Neural cell (in vitro differentiated cells): ENCODE data around the gene SYTL3. TPM values are rescaled to one million over a fixed set of nuclear protein-coding genes. Genes with fewer than 3 reads are reported as not detected.

Source experiments
- H2AFZ ChIP-seq: fragments of 200-600, 300-800 bp; sonication (generic), shearing (Covaris generic); 2 replicates; pipeline ENCODE4 v1.6.0; 2014; ENCODE audit warnings: low read depth, mild to moderate bottlenecking, antibody characterized with exemption, low read length, moderate library complexity
- H3F3A ChIP-seq: fragments of 200-600 bp; shearing (Covaris generic); 2 replicates; pipeline ENCODE4 v1.6.1; 2016; ENCODE audit warnings: mild to moderate bottlenecking, moderate library complexity, mixed read lengths, antibody characterized with exemption, low read length; ENCODE audit not compliant: insufficient read depth, poor library complexity, severe bottlenecking
- H3K27ac ChIP-seq: fragments of 200-600, 300-800 bp; sonication (generic), shearing (Covaris generic); 2 replicates; pipeline ENCODE4 v1.5.1; 2014; ENCODE audit warnings: mild to moderate bottlenecking, low read length, moderate library complexity
- H3K27me3 ChIP-seq: fragments of 300-800, 200-600 bp; sonication (generic), shearing (Covaris generic); 2 replicates; pipeline ENCODE4 v1.6.0; 2014; ENCODE audit warnings: mild to moderate bottlenecking, low read depth, low read length, moderate library complexity; ENCODE audit not compliant: insufficient read depth
- H3K36me3 ChIP-seq: fragments of 300-800, 200-600 bp; sonication (generic), shearing (Covaris generic); 2 replicates; pipeline ENCODE4 v1.5.1; 2014; ENCODE audit warnings: mild to moderate bottlenecking, antibody characterized with exemption, low read length, moderate library complexity; ENCODE audit not compliant: insufficient read depth
- H3K4me2 ChIP-seq: fragments of 300-800, 200-600 bp; sonication (generic), shearing (Covaris generic); 2 replicates; pipeline ENCODE4 v1.6.0; 2014; ENCODE audit warnings: mild to moderate bottlenecking, low read length
- H3K4me3 ChIP-seq: fragments of 300-800, 200-600 bp; sonication (generic), shearing (Covaris generic); 2 replicates; pipeline ENCODE4 v1.5.1; 2014; ENCODE audit warnings: mild to moderate bottlenecking, low read length, moderate library complexity
- H3K79me2 ChIP-seq: fragments of 200-600 bp; shearing (Covaris generic); replicated peaks from 2 replicates; pipeline ENCODE4 v1.6.0; 2014; ENCODE audit warnings: mild to moderate bottlenecking, low read length, moderate library complexity; ENCODE audit not compliant: insufficient read depth
- H3K9ac ChIP-seq: fragments of 300-800, 200-600 bp; sonication (generic), shearing (Covaris generic); 2 replicates; pipeline ENCODE4 v1.6.1; 2016; ENCODE audit warnings: mild to moderate bottlenecking, low read length, mixed read lengths
- H3K9me2 ChIP-seq: fragments of 200-600 bp; shearing (Covaris generic); 2 replicates; pipeline ENCODE4 v1.6.1; 2016; ENCODE audit warnings: mild to moderate bottlenecking, low read length, mixed read lengths; ENCODE audit not compliant: insufficient read depth
- H3K9me3 ChIP-seq: fragments of 200-600, 300-800 bp; sonication (generic), shearing (Covaris generic); 2 replicates; pipeline ENCODE4 v1.6.1; 2016; ENCODE audit warnings: mild to moderate bottlenecking, mixed run types, low read length, moderate library complexity, mixed read lengths
- H4K20me1 ChIP-seq: fragments of 200-600 bp; shearing (Covaris generic); 2 replicates; pipeline ENCODE4 v1.6.1; 2016; ENCODE audit warnings: mild to moderate bottlenecking, mixed run types; ENCODE audit not compliant: insufficient read depth
- CTCF ChIP-seq: fragments of 450-650 bp; IDR thresholded peaks from 2 replicates; pipeline ENCODE4 v1.5.1; 2014; ENCODE audit warnings: antibody characterized with exemption, mild to moderate bottlenecking, moderate library complexity; ENCODE audit not compliant: poor library complexity, severe bottlenecking
- EP300 ChIP-seq: fragments of 450-650 bp; conservative IDR thresholded peaks from 2 replicates; pipeline ENCODE4 v1.6.1; 2014; ENCODE audit warnings: antibody characterized with exemption, mild to moderate bottlenecking, moderate library complexity; ENCODE audit not compliant: poor library complexity, severe bottlenecking
- EZH2 ChIP-seq: fragments of 200-600, 300-800 bp; shearing (Covaris generic), sonication (generic); IDR thresholded peaks from 2 replicates; pipeline ENCODE4 v1.6.1; 2014; ENCODE audit warnings: antibody characterized with exemption, low read length, borderline replicate concordance, mild to moderate bottlenecking; ENCODE audit not compliant: insufficient read depth, poor library complexity, severe bottlenecking
- MXI1 ChIP-seq: fragments of 450-650 bp; conservative IDR thresholded peaks from 2 replicates; pipeline ENCODE4 v1.6.1; 2014; ENCODE audit warnings: antibody characterized with exemption, mild to moderate bottlenecking; ENCODE audit not compliant: poor library complexity, severe bottlenecking
- POLR2AphosphoS5 ChIP-seq: IDR thresholded peaks from 2 replicates; pipeline ENCODE4 v1.6.1; 2012
- RAD21 ChIP-seq: fragments of 450-650 bp; conservative IDR thresholded peaks from 2 replicates; pipeline ENCODE4 v1.6.1; 2014; ENCODE audit warnings: antibody characterized with exemption, mild to moderate bottlenecking, moderate library complexity
- REST ChIP-seq: IDR thresholded peaks from 2 replicates; pipeline ENCODE4 v1.6.1; 2012; ENCODE audit warnings: borderline replicate concordance
- SMC3 ChIP-seq: fragments of 450-650 bp; conservative IDR thresholded peaks from 2 replicates; pipeline ENCODE4 v1.6.1; 2014; ENCODE audit warnings: antibody characterized with exemption, mild to moderate bottlenecking, moderate library complexity; ENCODE audit not compliant: poor library complexity
- TAF1 ChIP-seq: IDR thresholded peaks from 2 replicates; pipeline ENCODE4 v1.6.1; 2012; ENCODE audit warnings: low read depth
- polyA plus RNA-seq: library from polyadenylated mRNA; depleted of rRNA; stranded (reverse); fragments of >200 nt; gene quantifications from 2 replicates; pipeline ENCODE4 v1.2.3, GENCODE V29; 2014

SYTL3 gene
- polyA plus RNA-seq, 1 donor from 2014 or later: 2.1 TPM

- Histone ChIP-seq H3K9me3 (no peaks in the 10 kb centered on the region), H3K9me2 (no peaks in the 10 kb centered on the region), H3K27me3 (no peaks in the 10 kb centered on the region), H3K4me3 (no peak overlapping the region), H3K27ac (no peak overlapping the region), H3F3A (no peaks in the 10 kb centered on the region), H3K36me3 (peaks cover 8% of the 10 kb centered on the region), H3K9ac (no peak overlapping the region), H3K79me2 (no peaks in the 10 kb centered on the region), H4K20me1 (no peaks in the 10 kb centered on the region), H3K4me2 (no peak overlapping the region), H2AFZ (no peak overlapping the region)
- TF ChIP-seq EZH2 (no peak), EP300 (no peak), SMC3 (no peak), POLR2AphosphoS5 (no peak), REST (no peak), CTCF (no peak)
Measured at GRCh38 chr6:158627940-158628211, 22.0 kb upstream of the SYTL3 start.

GRCh38 chr6:158628542-158628941 lies 21.3 kb upstream of the SYTL3 start:
- TF ChIP-seq TAF1: no peak
- no peak for TF ChIP-seq REST
- no peak for TF ChIP-seq SMC3
- TF ChIP-seq MXI1: no peak
- TF ChIP-seq RAD21: no peak
- TF ChIP-seq CTCF: no peak
- TF ChIP-seq EZH2: no peak
- no peak for TF ChIP-seq EP300
- no peak for TF ChIP-seq POLR2AphosphoS5
- Histone ChIP-seq H3F3A (no peaks in the 10 kb centered on the region), H3K27ac (no peak overlapping the region), H3K27me3 (no peaks in the 10 kb centered on the region), H3K4me3 (no peak overlapping the region), H3K79me2 (no peaks in the 10 kb centered on the region), H4K20me1 (no peaks in the 10 kb centered on the region), H3K9ac (no peak overlapping the region), H3K4me2 (no peak overlapping the region), H3K9me3 (no peaks in the 10 kb centered on the region), H2AFZ (no peak overlapping the region), H3K9me2 (no peaks in the 10 kb centered on the region), H3K36me3 (peaks cover 13% of the 10 kb centered on the region)
